ENCODE results near the gene ZXDC. TPM values are rescaled to one million over a fixed set of nuclear protein-coding genes. Genes with fewer than 3 reads are reported as not detected.

Gene ZXDC
- total RNA-seq, 6 experiments from 2014 or later, result 11.7 to 14.2 (median 13.5) TPM

DNA sequence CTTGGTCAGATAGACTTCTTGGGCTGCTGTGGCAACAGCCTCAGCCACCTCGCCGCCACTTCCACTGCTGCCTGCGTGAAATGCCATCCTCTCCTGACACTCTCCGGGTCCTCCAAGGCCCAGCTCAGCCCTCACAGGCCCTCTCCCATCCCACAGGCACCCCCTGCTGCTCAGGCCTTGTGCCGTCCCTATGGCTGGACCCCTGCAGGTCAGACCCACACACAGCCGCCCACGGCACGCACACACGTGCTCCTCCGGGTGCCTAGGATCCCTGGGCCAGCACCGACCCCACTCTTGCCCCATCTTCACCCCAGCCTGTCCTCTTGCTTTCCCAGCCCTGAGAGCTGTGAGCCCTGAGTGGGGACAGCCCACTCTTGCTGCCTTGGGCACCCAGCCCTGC, 61.3 kb downstream of the ZXDC start:
- Mint-ChIP-seq H3K27me3 (ENCODE audit: insufficient read depth) (peaks cover 35% of the 10 kb centered on the region), H3K4me1 (ENCODE audit: low read depth) (no peaks in the 10 kb centered on the region), H3K9me3 (no peaks in the 10 kb centered on the region), H3K27ac (no peak overlapping the region), H3K36me3 (ENCODE audit: low read depth) (no peaks in the 10 kb centered on the region), H3K4me3 (no peak overlapping the region)
- no peak for DNase-seq
- TF ChIP-seq, protein P1, sequence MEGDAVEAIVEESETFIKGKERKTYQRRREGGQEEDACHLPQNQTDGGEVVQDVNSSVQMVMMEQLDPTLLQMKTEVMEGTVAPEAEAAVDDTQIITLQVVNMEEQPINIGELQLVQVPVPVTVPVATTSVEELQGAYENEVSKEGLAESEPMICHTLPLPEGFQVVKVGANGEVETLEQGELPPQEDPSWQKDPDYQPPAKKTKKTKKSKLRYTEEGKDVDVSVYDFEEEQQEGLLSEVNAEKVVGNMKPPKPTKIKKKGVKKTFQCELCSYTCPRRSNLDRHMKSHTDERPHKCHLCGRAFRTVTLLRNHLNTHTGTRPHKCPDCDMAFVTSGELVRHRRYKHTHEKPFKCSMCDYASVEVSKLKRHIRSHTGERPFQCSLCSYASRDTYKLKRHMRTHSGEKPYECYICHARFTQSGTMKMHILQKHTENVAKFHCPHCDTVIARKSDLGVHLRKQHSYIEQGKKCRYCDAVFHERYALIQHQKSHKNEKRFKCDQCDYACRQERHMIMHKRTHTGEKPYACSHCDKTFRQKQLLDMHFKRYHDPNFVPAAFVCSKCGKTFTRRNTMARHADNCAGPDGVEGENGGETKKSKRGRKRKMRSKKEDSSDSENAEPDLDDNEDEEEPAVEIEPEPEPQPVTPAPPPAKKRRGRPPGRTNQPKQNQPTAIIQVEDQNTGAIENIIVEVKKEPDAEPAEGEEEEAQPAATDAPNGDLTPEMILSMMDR (IDR thresholded peaks at IDR 0.05), result no peak

DNA sequence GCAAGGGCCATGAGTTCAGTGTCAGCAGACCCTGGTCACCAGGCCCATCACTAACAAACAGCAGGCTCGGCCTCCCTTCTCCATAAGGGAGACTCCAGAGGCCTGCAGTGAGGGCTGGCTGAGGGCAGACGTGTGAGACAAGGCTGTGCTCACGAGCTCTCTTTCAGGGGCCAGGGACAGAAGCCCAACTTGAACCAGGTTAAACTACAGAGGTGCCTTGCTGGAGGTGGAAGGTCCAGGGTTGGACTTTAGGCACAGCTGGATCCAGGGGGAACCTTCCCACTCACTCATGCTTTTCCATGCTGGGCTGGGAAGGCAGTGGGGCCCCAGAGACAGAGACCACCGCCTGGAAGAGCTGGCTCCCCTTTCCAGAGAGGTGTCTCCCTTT, 62.0 kb downstream of the ZXDC start:
- H3K27me3 Mint-ChIP-seq (ENCODE audit: insufficient read depth), result peaks cover 40% of the 10 kb centered on the region
- no peak for DNase-seq
- no peaks in the 10 kb centered on the region for H3K4me1 Mint-ChIP-seq (ENCODE audit: low read depth)
- no peak overlapping the region for H3K4me3 Mint-ChIP-seq
- H3K27ac Mint-ChIP-seq, result no peak overlapping the region
- TF ChIP-seq, protein P1 (IDR thresholded peaks at IDR 0.05), result no peak
- H3K36me3 Mint-ChIP-seq (ENCODE audit: low read depth), result no peaks in the 10 kb centered on the region
- H3K9me3 Mint-ChIP-seq, result no peaks in the 10 kb centered on the region

DNA sequence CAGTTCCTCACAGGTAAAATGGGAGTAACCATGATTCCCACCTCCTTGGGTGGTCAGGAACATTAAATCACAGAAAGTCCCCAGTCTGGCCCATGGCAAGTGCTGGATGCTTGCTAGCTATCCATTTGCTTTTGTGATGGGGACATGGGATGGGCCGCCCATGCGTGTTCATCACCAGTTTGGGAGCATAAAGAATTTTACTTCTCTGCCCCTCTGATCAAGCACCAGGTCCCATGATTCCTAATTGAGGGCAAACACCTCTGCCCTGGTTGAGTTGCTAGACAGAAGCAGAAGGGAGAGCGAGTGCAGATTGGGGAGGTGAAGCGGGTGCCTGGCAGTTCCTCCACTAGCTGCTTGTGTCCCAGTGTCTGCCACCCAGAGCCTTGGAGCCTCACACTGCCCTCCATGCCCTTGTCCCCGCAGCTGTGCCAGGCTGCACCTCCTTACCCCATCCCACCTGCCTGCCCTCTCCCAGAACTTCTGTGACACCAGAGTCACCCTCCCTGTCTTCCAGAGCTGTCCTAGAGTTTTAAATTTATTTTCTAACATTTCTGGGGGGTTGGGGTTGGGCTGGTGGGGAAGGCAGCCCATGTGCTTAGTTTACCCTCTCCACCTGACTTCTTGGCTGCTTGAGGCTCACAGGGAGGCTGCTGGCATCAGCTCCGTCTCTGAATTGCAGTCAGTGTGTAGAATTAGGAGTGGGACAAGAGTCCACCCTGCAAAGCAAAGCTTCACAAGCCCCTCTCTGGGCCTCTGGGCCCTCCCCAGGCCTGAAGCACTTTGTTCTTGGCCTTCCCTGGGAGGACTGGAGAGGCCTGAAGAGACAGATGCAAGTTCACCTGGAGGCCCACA, 62.6 kb downstream of the ZXDC start:
- no peaks in the 10 kb centered on the region for H3K9me3 Mint-ChIP-seq
- H3K27ac Mint-ChIP-seq, result no peak overlapping the region
- TF ChIP-seq, protein P1 (IDR thresholded peaks at IDR 0.05), result no peak
- no peak overlapping the region for H3K4me3 Mint-ChIP-seq
- H3K36me3 Mint-ChIP-seq (ENCODE audit: low read depth), result no peaks in the 10 kb centered on the region
- DNase-seq, result no peak
- no peaks in the 10 kb centered on the region for H3K4me1 Mint-ChIP-seq (ENCODE audit: low read depth)
- peaks cover 45% of the 10 kb centered on the region for H3K27me3 Mint-ChIP-seq (ENCODE audit: insufficient read depth)

DNA sequence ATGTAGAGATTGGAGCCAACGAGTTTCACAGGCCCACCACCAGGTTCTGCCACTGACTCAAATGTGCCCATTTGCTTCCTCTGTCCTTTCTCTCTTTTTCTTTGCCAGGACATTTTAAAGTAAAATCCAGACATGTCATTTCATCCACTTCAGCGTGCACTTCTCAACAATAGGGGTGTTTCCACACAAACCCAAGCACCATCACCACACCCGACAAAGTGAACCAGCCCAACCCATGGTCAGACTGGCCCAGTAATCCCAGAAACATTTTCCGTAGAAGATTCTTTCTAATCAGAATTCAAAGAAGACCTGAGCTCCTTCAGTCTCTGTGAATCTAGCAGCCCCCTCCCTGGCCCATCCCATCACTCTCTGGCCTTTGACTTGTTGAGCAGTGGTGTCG, 67.6 kb downstream of the ZXDC start:
- TF ChIP-seq, protein P1 (IDR thresholded peaks at IDR 0.05), result no peak
- Mint-ChIP-seq H3K27ac (no peak overlapping the region), H3K4me1 (ENCODE audit: low read depth) (no peaks in the 10 kb centered on the region), H3K9me3 (no peaks in the 10 kb centered on the region), H3K36me3 (ENCODE audit: low read depth) (no peaks in the 10 kb centered on the region), H3K4me3 (no peak overlapping the region), H3K27me3 (ENCODE audit: insufficient read depth) (peaks cover 53% of the 10 kb centered on the region)
- no peak for DNase-seq

DNA sequence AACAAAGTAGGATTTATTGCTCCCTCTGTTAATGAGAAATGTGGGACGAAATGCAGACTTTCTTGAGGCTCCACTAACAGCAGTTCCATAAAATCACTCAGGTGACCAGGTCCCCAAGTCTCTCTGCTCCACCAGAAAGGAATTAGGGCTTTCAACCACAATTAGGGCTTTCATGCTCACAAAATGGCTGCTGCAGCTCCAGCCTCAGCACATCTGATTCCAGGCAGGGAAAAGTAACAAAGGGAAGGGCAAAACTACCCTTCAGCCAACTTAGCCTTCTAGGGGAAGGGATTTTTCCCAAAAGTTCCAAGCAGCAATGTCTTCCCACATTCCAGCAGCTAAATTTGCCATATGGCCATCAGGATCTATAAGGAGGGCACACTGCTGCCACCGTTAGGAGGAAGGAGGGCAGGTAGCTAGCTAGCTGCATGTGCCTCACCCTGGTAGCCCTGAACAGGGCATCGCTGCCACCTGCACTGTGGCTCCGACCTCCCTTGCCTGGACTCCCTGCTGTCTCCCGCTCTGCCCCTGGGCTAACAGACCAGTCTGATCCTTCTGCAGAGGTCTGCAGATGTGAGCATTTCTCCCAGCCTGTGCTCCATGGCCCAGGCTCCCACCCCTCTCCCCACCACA, 68.2 kb downstream of the ZXDC start:
- H3K36me3 Mint-ChIP-seq (ENCODE audit: low read depth), result no peaks in the 10 kb centered on the region
- peaks cover 59% of the 10 kb centered on the region for H3K27me3 Mint-ChIP-seq (ENCODE audit: insufficient read depth)
- H3K4me1 Mint-ChIP-seq (ENCODE audit: low read depth), result no peaks in the 10 kb centered on the region
- H3K9me3 Mint-ChIP-seq, result no peaks in the 10 kb centered on the region
- no peak for DNase-seq
- no peak overlapping the region for H3K4me3 Mint-ChIP-seq
- TF ChIP-seq, protein P1 (IDR thresholded peaks at IDR 0.05), result no peak
- H3K27ac Mint-ChIP-seq, result no peak overlapping the region
